ENCODE results near the gene IQCN. TPM values are rescaled to one million over a fixed set of nuclear protein-coding genes. Genes with fewer than 3 reads are reported as not detected.
A peak's percentile ranks its signal among the peaks of the same experiment; 100 is the strongest.

IQCN gene
- total RNA-seq, 2 donors from 2014 or later = 0.52 to 1.5 TPM

GRCh38 chr19:18301718-18302111, 27.5 kb upstream of the IQCN start:
- Histone ChIP-seq H3K36me3 (no peaks in the 10 kb centered on the region), H3K27me3 (no peaks in the 10 kb centered on the region), H3K9me3 (no peaks in the 10 kb centered on the region), H3K27ac (peak overlapping the region; percentile 98 to 99), H3K4me3 (no peak overlapping the region), H3K4me1 (peaks cover 0 to 64% of the 10 kb centered on the region in 2 donors)
- no peak for TF ChIP-seq CTCF (IDR thresholded peaks at IDR 0.05)
- DNase-seq (ENCODE audit: low spot score) = no peak

- no peaks in the 10 kb centered on the region for H3K27me3 ChIP-seq
- no peak overlapping the region for H3K4me3 ChIP-seq
- H3K9me3 ChIP-seq = no peaks in the 10 kb centered on the region
- no peak for TF ChIP-seq CTCF (IDR thresholded peaks at IDR 0.05)
- peaks cover 0 to 59% of the 10 kb centered on the region in 2 donors for H3K4me1 ChIP-seq
- H3K27ac ChIP-seq = peak overlapping the region; percentile 98 to 99
- peak; percentile 92 for DNase-seq (ENCODE audit: low spot score)
- no peaks in the 10 kb centered on the region for H3K36me3 ChIP-seq
Measured at GRCh38 chr19:18300930-18301717, 26.9 kb upstream of the IQCN start.

- Histone ChIP-seq H3K36me3 (no peaks in the 10 kb centered on the region), H3K27ac (peak overlapping the region in 1 of 2 donors; percentile 99), H3K9me3 (no peaks in the 10 kb centered on the region), H3K27me3 (no peaks in the 10 kb centered on the region), H3K4me3 (no peak overlapping the region), H3K4me1 (peaks cover 0 to 45% of the 10 kb centered on the region in 2 donors)
- TF ChIP-seq CTCF (IDR thresholded peaks at IDR 0.05) = no peak
- no peak for DNase-seq (ENCODE audit: low spot score)
Measured at GRCh38 chr19:18299654-18300053, 25.4 kb upstream of the IQCN start.

- no peaks in the 10 kb centered on the region for H3K27me3 ChIP-seq
- TF ChIP-seq CTCF (IDR thresholded peaks at IDR 0.05) = no peak
- no peaks in the 10 kb centered on the region for H3K9me3 ChIP-seq
- no peak overlapping the region for H3K4me3 ChIP-seq
- no peak for DNase-seq (ENCODE audit: low spot score)
- peak overlapping the region in 1 of 2 donors; percentile 29 for H3K27ac ChIP-seq
- peaks cover 0 to 41% of the 10 kb centered on the region in 2 donors for H3K4me1 ChIP-seq
- H3K36me3 ChIP-seq = no peaks in the 10 kb centered on the region
Measured at GRCh38 chr19:18298601-18299000, 24.3 kb upstream of the IQCN start.

- H3K4me1 ChIP-seq = peaks cover 0 to 39% of the 10 kb centered on the region in 2 donors
- no peak for DNase-seq (ENCODE audit: low spot score)
- TF ChIP-seq CTCF (IDR thresholded peaks at IDR 0.05) = no peak
- no peaks in the 10 kb centered on the region for H3K36me3 ChIP-seq
- no peak overlapping the region for H3K4me3 ChIP-seq
- no peaks in the 10 kb centered on the region for H3K27me3 ChIP-seq
- no peaks in the 10 kb centered on the region for H3K9me3 ChIP-seq
- no peak overlapping the region for H3K27ac ChIP-seq
Measured at GRCh38 chr19:18297308-18297707, 23.1 kb upstream of the IQCN start.
